HG02885 (cell line): ENCODE data around the gene MED19.
"Not testable (repeated sequence)": the region's sequence is repeated elsewhere in the genome, so short reads cannot be mapped to it uniquely, and the experiment has no call there.

Experiments used
- ATAC-seq: cut with Tn5 transposase; IDR thresholded peaks from one replicate; pipeline ENCODE4 v1.9.1; 2021; ENCODE audit warnings: mild to moderate bottlenecking; ENCODE audit not compliant: unreplicated experiment, poor library complexity

Gene MED19

GRCh38 chr11:57705432-57705831, 6.6 kb downstream of the MED19 start:
- not testable (repeated sequence) for ATAC-seq

GRCh38 chr11:57704932-57705331, 7.1 kb downstream of the MED19 start:
- ATAC-seq = no peak

GRCh38 chr11:57703341-57703740, 8.7 kb downstream of the MED19 start:
- no peak for ATAC-seq

- ATAC-seq = no peak
Measured at GRCh38 chr11:57700425-57700824, 11.6 kb downstream of the MED19 start.

- no peak for ATAC-seq
Measured at GRCh38 chr11:57699813-57700212, 12.2 kb downstream of the MED19 start.

GRCh38 chr11:57698843-57699365, 13.1 kb downstream of the MED19 start:
- no peak for ATAC-seq

- ATAC-seq = not testable (repeated sequence)
Measured at GRCh38 chr11:57690474-57690873, 21.5 kb downstream of the MED19 start.

- no peak for ATAC-seq
Measured at GRCh38 chr11:57681168-57681567, 30.8 kb downstream of the MED19 start.

GRCh38 chr11:57680552-57680874, 31.5 kb downstream of the MED19 start:
- peak; percentile 48 for ATAC-seq

GRCh38 chr11:57679396-57679795, 32.6 kb downstream of the MED19 start:
- no peak for ATAC-seq

GRCh38 chr11:57675176-57675941, 36.7 kb downstream of the MED19 start:
- no peak for ATAC-seq

- ATAC-seq = no peak
Measured at GRCh38 chr11:57674251-57674650, 37.8 kb downstream of the MED19 start.

GRCh38 chr11:57668434-57668782, 43.6 kb downstream of the MED19 start:
- ATAC-seq = peak; percentile 15

GRCh38 chr11:57667736-57668433, 44.1 kb downstream of the MED19 start, which contains the start of gene ZDHHC5:
ZDHHC5 (plus strand) TSS chr11:57668114; CDS start chr11:57673091, 4,977 bp downstream.
- ATAC-seq = peak; percentile 83

- ATAC-seq = peak; percentile 67
Measured at GRCh38 chr11:57667117-57667735, 44.8 kb downstream of the MED19 start.

- no peak for ATAC-seq
Measured at GRCh38 chr11:57663975-57664374, 48.0 kb downstream of the MED19 start.

- no peak for ATAC-seq
Measured at GRCh38 chr11:57662893-57663292, 49.1 kb downstream of the MED19 start.

GRCh38 chr11:57659669-57660068, 52.3 kb downstream of the MED19 start:
- no peak for ATAC-seq

GRCh38 chr11:57658023-57658361, 54.0 kb downstream of the MED19 start:
- ATAC-seq = no peak

- ATAC-seq = peak; percentile 99
Measured at GRCh38 chr11:57657194-57658022, 54.6 kb downstream of the MED19 start, which contains the start of gene CLP1. CLP1 (plus strand) TSS chr11:57657762; CDS start chr11:57659477, 1,715 bp downstream.
